Dermis lymphatic vessel endothelial cell (primary cell): ENCODE measurements around the gene FXR2. TPM values are rescaled to one million over a fixed set of nuclear protein-coding genes. Genes with fewer than 3 reads are reported as not detected.

Source experiments
- total RNA-seq: library from RNA; depleted of rRNA; stranded (reverse); fragments of >200 nt; gene quantifications from 2 replicates; pipeline ENCODE4 v1.2.1, GENCODE V29; 2014

Gene FXR2
- total RNA-seq, result 30.0 and 33.2 TPM in 2 replicates

DNA sequence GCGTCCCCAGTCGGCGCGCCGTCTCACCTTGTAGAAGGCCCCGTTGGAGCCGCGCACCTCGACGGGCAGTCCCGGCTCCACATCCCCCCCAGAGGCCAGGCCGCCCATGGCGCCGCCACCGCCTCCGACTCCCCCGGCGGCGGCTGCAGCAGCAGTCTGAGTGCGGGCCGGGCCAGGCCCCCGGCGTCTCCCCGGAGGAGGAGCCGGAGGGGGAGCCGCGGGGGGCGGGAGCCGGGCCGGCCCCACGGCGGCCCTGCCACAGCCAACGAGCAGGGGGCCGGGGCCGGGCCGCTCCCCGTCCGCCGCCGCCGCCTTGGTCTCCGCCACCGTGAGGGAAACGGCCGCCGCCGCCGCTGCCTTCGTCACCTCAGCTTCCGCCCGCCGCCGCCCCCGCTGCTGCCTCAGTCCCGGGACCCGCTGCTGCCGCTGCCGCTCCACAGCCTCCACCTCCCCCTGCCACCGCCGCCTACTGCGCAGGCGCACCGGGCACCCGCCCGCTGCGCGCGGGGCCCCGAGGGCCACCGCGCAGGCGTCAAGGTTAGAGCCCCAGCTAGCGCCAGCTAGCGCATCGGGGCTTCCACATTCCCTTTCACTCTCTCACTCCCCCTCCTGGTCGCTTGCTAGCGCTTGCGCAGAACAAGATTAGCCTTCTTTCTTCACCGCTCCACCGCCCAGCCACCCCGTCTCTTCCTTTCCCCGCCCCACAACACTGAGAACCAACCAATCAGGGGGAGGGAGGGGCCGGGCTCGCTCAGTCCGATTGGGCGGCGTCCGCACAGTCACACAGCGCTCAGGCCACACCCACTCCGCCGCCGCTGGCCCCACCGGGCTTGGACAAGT is at the start of gene FXR2:
TSS of gene FXR2 (minus strand) at position 473 of the 840 bp plus-strand sequence. CDS start at position 108, 365 bp downstream.

DNA sequence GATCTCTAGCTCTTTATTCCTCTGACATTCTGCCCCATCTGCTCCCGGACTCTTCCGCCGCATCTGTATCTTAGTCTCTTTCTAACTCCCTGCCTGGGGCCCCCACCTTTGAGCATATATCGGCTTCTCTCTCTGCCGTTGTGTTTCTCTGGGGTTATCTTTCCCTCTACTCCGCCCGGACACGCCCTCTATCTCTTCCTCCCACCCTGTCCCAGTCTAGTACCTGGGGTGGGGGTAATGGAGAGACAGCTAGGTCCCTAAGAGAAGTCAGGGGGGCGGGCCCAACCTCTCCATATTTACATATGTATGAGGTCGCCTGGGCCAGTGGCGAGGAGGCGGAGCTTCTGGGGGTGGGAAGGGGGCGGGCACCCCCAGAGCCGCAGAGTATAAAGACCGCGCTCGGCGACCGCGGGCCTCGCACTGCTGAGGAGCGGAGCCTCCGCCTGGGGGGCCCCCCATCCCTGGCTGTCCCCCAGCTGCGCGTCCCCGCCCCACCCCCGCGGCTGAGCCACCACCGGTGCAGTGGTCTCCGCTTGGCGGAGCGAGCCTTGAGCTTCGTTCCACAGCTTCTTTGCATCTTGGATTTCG is 35.9 kb upstream of the FXR2 start, which contains the start of gene ATP1B2:
TSS of gene ATP1B2 (plus strand) at position 418 of the 588 bp plus-strand sequence. CDS start 593 bp downstream, outside the sequence.

DNA sequence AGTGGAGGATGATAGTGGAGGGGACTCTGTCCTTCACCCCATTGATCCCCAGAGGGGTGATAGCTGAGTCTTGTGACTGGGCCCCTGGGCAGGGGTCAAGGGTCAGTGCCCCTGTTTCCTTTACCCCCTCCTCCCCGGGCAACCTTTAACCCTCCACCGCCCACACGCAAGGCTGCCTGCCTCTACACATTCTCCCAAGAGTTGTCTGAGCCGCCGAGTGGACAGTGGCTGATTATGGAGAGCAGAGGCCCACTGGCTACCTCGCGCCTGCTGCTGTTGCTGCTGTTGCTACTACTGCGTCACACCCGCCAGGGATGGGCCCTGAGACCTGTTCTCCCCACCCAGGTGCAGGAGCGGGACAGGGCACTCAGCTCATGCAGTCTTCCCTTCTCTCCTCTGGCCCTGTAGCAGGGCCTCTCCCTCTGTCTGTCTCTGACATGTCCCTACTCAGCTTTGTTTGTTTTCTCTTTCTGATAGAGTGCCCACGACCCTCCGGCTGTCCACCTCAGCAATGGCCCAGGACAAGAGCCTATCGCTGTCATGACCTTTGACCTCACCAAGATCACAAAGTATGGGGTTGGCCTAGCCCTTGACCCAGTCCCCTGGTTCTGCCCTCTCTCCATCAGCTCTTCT is 15.4 kb upstream of the FXR2 start, which contains the start of gene SHBG:
TSS of gene SHBG (plus strand) at position 197 of the 633 bp plus-strand sequence. CDS start at position 235, 38 bp downstream.

DNA sequence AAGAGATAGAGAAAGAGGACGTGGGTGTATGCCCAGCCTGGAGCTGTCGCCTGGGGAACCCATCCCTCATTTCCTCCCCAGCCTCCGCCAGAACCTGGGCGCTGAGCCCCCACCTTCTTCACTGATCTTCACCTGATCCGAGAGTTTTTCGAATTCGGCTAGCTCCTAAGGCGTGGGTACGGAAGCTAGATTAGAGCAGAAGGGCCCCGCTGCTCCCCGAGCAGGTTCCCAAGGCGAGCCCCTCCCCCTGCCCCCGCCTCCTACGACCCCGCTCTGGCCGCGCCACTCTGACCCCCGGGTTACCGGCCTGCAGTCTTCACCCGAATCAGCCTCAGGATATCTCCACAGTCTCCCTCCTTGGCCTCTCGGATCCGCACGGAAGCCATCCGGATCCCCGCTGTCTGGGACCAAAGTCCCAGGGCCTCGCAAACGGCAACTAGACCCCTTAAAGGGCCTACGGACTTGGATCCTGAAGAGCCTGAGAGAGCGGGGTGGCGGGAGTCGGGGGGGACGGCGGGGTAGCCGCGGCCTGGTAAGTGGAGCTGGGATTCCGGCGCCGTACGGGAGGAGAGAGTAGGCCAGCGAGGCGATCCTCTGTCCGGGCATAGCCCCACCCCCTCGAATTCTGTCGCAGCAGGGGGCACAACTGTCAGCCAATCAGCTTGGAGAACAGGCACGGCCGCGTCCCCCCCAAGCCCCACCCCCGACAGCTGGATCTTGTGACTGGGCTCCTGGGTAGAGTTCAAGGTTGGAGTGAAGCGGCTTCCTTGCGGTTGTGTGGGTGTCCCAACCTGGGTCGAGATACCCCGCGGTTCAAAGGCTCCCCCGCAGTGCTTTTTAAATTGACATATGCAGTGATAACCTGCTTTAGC is 12.8 kb upstream of the FXR2 start, which contains the start of gene SAT2:
TSS of gene SAT2 (minus strand) at position 572 of the 872 bp plus-strand sequence. CDS start at position 386, 186 bp downstream.

DNA sequence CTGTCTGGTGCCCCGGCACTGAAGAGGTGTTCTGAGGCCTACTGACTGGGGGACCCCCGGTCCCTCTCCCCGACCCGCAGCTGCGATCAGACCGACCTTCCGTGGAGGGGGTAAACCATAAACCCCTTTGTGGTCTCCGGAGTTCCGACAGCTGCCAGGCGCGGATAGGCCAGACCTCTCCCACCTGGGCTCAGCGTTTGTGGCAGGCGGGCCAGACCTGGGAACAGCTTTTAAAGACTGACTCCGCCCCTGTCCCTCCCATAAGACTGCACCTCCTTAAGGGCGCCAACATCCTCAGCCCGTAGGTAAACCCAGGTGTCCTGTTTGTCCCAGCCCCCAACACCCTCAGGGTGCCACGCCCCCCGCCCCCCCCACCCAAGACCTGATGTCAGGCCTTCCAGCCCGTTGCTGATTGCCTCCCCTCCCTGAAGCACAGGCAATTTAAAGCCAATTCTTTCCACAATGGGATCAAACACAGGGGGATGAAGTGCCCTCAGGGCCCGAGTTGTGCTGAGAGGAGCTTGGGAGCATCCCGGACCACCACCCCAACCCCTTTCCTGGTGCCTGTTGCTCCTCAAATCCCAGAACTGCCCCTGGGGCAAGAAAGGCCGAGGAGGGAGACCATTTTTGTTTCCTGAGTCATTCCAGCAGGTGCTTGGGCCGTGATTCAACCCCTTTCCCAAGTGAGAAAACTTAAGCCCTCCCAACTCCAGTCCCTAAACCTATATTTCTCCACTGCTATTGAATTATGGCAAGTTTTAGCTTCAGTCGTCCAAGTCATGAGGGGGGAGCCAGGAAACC is 24.6 kb downstream of the FXR2 start, which contains the start of gene SOX15:
TSS of gene SOX15 (minus strand) at position 204 of the 801 bp plus-strand sequence. CDS start 418 bp downstream, outside the sequence.

DNA sequence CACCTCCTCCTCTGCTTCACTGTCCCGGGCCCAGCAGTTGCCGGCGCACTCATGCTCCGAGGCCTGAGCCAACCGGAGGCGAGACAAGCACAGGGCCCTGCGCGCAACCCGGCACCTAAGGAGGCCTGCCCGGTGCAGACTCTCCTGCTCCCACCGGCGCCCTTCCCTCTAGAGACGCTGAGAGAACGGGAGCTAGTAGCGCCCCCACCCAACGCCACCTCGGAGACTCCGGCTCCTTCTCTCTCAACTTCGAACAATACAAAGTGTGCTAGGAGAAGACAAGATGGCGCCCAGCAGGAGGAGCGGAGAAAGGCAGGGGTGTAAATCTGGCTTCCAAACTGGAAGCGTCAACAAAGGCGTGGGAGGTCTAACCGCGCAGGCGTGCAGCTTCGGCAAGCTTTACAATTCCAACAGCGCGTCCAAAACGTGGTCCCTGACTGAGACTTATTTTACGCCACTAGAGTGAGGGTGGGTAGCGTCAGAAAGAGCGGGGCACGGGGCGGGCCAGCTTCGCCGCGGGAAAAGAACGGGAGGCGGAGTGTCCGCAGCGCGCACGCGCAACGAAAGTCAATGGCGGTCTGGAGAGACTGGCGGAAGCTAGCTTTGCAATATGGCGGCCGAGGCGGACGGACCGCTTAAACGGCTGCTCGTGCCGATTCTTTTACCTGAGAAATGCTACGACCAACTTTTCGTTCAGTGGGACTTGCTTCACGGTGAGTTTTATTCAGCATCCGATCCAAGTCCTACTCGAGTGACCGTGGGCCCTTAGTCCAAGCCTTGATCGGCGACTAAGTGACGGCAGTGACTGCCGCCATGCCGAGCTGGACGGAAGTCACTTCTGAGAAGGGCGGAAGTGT is 31.2 kb downstream of the FXR2 start, which contains the start of gene MPDU1:
TSS of gene MPDU1 (plus strand) at position 600 of the 857 bp plus-strand sequence. CDS start at position 611, 11 bp downstream.

DNA sequence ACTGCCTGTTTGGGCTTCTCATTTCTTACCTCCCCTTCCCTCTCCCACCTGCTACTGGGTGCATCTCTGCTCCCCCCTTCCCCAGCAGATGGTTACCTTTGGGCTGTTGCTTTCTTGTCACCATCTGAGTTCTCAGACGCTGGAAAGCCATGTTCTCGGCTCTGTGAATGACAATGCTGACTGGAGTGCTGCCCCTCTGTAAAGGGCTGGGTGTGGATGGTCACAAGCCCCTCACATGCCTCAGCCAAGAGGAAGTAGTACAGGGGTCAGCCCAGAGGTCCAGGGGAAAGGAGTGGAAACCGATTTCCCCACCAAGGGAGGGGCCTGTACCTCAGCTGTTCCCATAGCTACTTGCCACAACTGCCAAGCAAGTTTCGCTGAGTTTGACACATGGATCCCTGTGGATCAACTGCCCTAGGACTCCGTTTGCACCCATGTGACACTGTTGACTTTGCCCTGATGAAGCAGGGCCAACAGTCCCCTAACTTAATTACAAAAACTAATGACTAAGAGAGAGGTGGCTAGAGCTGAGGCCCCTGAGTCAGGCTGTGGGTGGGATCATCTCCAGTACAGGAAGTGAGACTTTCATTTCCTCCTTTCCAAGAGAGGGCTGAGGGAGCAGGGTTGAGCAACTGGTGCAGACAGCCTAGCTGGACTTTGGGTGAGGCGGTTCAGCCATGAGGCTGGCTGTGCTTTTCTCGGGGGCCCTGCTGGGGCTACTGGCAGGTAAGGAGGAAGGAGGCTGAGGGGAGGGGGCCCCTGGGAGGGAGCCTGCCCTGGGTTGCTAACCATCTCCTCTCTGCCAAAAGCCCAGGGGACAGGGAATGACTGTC is 35.5 kb downstream of the FXR2 start, which contains the start of gene CD68:
TSS of gene CD68 (plus strand) at position 638 of the 833 bp plus-strand sequence. CDS start at position 678, 40 bp downstream.

DNA sequence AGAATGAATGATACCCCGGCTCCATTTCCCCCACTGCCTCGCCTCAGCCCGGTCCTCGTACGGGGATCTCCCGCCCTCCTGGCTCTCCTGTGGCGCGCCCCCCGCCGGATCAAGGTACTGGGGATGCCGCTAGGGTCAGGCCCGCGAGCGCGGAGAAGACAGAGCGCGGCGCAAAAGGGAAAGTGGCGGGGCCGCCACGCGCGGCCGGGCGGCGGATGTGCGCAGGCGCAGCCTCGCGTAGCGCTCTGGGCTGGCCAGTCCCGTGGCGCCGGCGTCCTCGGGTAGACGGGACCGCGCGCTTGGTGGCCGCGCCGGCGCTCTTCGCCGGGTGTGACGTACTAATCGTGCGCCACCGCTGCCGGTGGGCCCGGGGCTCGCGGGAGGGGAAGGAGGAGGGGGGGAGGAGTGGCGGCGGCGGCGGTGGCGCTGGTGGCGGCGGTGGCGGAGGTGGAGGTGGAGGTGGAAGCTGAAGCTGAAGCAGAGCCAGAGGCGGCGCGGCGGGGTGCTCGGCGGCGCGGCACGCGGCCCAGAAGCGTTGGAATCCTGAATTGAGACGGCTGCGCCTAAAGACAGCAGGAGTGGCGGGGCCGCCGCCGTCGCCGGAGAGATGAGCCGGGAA is 53.0 kb downstream of the FXR2 start, which contains the start of gene SENP3:
TSS of gene SENP3 (plus strand) at position 331 of the 619 bp plus-strand sequence. CDS start 1,158 bp downstream, outside the sequence.

DNA sequence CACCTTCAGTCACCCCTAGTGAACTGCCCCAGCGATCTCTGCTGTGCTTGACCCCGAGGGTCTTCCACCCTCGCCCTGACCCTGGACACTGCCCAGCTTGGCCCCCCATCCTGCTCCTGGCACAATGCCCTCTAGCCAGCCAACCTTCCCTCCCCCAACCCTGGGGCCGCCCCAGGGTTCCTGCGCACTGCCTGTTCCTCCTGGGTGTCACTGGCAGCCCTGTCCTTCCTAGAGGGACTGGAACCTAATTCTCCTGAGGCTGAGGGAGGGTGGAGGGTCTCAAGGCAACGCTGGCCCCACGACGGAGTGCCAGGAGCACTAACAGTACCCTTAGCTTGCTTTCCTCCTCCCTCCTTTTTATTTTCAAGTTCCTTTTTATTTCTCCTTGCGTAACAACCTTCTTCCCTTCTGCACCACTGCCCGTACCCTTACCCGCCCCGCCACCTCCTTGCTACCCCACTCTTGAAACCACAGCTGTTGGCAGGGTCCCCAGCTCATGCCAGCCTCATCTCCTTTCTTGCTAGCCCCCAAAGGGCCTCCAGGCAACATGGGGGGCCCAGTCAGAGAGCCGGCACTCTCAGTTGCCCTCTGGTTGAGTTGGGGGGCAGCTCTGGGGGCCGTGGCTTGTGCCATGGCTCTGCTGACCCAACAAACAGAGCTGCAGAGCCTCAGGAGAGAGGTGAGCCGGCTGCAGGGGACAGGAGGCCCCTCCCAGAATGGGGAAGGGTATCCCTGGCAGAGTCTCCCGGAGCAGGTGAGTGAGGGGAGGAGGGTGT is 56.0 kb downstream of the FXR2 start, which contains the start of gene TNFSF13:
TSS of gene TNFSF13 (plus strand) at position 207 of the 776 bp plus-strand sequence. CDS start at position 497, 290 bp downstream.

DNA sequence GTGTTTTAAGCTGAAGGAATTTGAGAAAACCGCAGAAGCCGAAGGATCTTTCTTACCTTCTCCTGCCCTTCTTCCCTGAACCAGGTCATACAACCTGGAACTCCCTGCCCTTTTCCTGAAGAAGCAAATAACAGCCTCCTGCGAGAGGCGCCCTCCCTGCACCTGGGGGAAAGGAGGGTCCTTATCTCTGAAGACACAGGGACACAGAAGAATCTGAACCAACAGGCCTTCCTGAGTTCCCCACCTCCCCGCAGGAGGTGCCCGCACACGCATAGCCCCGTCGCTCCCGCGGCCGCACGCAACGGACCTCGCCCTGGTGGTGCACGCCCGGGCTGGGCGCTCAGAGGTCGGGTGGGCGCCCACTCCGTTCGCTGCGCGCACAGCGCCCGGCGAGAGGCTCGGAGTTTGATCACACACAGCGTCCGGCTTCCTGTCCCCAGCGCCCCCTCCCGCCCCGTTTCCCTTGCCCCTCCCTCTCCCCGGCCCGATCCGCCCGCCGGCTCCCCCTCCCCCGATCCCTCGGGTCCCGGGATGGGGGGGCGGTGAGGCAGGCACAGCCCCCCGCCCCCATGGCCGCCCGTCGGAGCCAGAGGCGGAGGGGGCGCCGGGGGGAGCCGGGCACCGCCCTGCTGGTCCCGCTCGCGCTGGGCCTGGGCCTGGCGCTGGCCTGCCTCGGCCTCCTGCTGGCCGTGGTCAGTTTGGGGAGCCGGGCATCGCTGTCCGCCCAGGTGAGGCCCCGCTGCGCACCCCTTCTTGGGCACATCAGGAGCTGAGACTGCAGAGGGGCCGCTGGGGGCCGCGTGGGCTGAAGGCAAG is 65.9 kb downstream of the FXR2 start, which contains the start of gene TNFSF12:
TSS of gene TNFSF12 (plus strand) at position 474 of the 816 bp plus-strand sequence. CDS start at position 570, 96 bp downstream.

Other genes with a start within 250 kb of the FXR2 start
- gene TNK1, start 233.8 kb downstream of the FXR2 start, total RNA-seq, result 1.3 and 2.3 TPM in 2 replicates
- 15.1 and 15.6 TPM in 2 replicates for gene PLSCR3, start 220.4 kb downstream of the FXR2 start, total RNA-seq
- 144 and 158 TPM in 2 replicates for gene TMEM256, start 210.8 kb downstream of the FXR2 start, total RNA-seq
- 1.2 and 1.3 TPM in 2 replicates for gene NLGN2, start 207.1 kb downstream of the FXR2 start, total RNA-seq
- gene SPEM1, start 194.6 kb downstream of the FXR2 start, total RNA-seq, result not detected in 2 replicates
- not detected in 2 replicates for gene SPEM2, start 189.3 kb downstream of the FXR2 start, total RNA-seq
- not detected in 2 replicates for gene SPEM3, start 186.0 kb downstream of the FXR2 start, total RNA-seq
- gene TMEM102, start 179.5 kb downstream of the FXR2 start, total RNA-seq, result 7.6 and 9.8 TPM in 2 replicates
- gene FGF11, start 175.4 kb downstream of the FXR2 start, total RNA-seq, result 0.17 and 0.22 TPM in 2 replicates
- gene CHRNB1, start 169.8 kb downstream of the FXR2 start, total RNA-seq, result 9.9 and 12.0 TPM in 2 replicates
- 8.9 and 9.1 TPM in 2 replicates for gene ZBTB4, start 135.3 kb downstream of the FXR2 start, total RNA-seq
- not detected in 2 replicates for gene SLC35G6, start 133.5 kb downstream of the FXR2 start, total RNA-seq
- 68.2 and 79.4 TPM in 2 replicates for gene POLR2A, start 130.5 kb downstream of the FXR2 start, total RNA-seq
- 6.3 and 9.1 TPM in 2 replicates for gene TNFSF12, start 65.8 kb downstream of the FXR2 start, total RNA-seq
- gene TNFSF13, start 56.1 kb downstream of the FXR2 start, total RNA-seq, result 0.22 and 0.34 TPM in 2 replicates
- gene SENP3, start 53.0 kb downstream of the FXR2 start, total RNA-seq, result 58.6 and 71.4 TPM in 2 replicates
- 0.52 and 0.87 TPM in 2 replicates for gene CD68, start 35.3 kb downstream of the FXR2 start, total RNA-seq
- 63.9 and 69.2 TPM in 2 replicates for gene MPDU1, start 31.0 kb downstream of the FXR2 start, total RNA-seq
- under 0.01 and 0.11 TPM in 2 replicates for gene SOX15, start 24.8 kb downstream of the FXR2 start, total RNA-seq
- 37.1 and 38.2 TPM in 2 replicates for gene SAT2, start 12.9 kb upstream of the FXR2 start, total RNA-seq
- gene SHBG, start 15.2 kb upstream of the FXR2 start, total RNA-seq, result 0.11 and 0.26 TPM in 2 replicates
- gene ATP1B2, start 36.0 kb upstream of the FXR2 start, total RNA-seq, result not detected in 2 replicates
- 26.0 and 36.7 TPM in 2 replicates for gene TP53, start 72.6 kb upstream of the FXR2 start, total RNA-seq
- gene WRAP53, start 73.6 kb upstream of the FXR2 start, total RNA-seq, result 4.6 and 4.7 TPM in 2 replicates
- 0.33 and 0.52 TPM in 2 replicates for gene EFNB3, start 90.3 kb upstream of the FXR2 start, total RNA-seq
- gene DNAH2, start 102.8 kb upstream of the FXR2 start, total RNA-seq, result under 0.01 and 0.43 TPM in 2 replicates
- 1.8 and 3.0 TPM in 2 replicates for gene KDM6B, start 219.3 kb upstream of the FXR2 start, total RNA-seq
- gene TMEM88, start 240.2 kb upstream of the FXR2 start, total RNA-seq, result 10.1 and 26.7 TPM in 2 replicates
- gene NAA38, start 242.7 kb upstream of the FXR2 start, total RNA-seq, result 101 and 160 TPM in 2 replicates
- gene CYB5D1, start 243.1 kb upstream of the FXR2 start, total RNA-seq, result 6.7 and 7.2 TPM in 2 replicates